ENCODE measurements around the gene SMARCE1.

Gene SMARCE1

DNA sequence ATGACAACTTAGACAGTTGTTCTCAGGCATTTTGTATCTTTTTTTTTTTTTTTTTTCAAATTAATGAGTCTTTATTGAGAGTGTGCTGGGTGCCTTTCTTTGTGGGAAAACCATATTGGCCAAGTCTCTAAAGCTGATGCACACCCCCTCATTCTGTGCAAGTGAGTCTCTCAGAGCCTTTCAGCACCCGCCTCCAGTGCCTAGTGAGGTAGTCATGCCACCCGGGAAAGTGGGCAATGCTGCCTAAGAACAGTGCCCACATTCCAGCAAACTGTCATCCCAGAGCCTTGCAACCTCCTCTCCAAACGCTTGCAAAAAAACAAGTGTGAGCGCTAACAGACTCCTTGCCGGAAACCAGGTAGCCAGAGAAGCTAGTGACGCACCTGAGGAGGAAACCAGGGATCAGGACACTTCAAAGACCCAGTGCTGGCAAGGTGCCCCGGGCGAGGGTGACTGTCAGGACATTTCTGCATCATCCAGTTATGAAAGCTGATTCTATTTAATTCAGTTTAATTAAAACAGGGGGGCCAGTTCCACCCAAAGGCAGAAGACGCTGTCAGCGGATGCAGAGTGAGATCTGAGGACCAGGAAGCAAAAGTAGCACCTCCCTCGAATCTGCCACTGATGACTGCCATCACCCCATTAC, 34.9 kb downstream of the SMARCE1 start:
- Histone ChIP-seq H3K27me3 (ENCODE audit: control insufficient read depth, insufficient read depth, low read length, poor library complexity, severe bottlenecking) (no peaks in the 10 kb centered on the region), H3K4me1 (ENCODE audit: control insufficient read depth, insufficient read depth, low read length) (no peaks in the 10 kb centered on the region), H3K4me3 (ENCODE audit: insufficient read depth, low read depth, low read length) (no peak overlapping the region), H3K27ac (ENCODE audit: insufficient read depth, low read depth, low read length, poor library complexity, severe bottlenecking) (no peak overlapping the region), H3K9me3 (ENCODE audit: control insufficient read depth, low read length) (no peaks in the 10 kb centered on the region), H3K36me3 (ENCODE audit: control insufficient read depth, insufficient read depth, low read length) (no peaks in the 10 kb centered on the region)
- WGBS, 2 experiments, result 89 to 92% methylated on average over 11 of the region's 11 CpGs

DNA sequence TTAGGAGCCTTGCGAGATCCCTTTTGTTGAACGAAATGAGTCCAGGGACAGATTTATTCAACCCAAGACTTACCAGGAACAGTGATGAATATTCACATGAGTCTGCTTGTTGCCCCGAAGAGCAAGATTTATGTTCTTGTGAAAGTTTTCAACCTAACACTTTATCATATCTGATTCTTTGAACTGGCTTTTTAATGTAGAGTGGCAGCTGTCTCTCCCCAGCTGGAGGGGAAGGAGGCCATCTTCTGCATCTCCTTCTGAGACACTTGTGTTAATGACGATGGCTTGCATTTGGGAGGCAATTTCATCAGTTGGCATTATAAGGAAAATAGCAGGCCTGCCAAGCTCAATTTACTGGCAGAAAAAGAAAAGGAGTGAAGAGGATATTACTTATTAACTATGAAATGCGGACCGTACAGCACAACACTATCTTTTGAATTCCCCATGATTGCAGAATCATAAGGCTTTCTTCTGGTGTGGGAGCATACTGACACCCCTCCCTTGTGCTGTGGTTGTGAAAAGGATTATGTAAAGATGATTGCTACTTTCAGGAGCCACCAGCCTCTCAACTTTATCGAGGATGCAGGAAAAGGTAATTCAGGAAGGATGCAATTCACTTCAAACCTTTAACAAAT, 35.7 kb downstream of the SMARCE1 start:
- H3K27ac ChIP-seq (ENCODE audit: insufficient read depth, low read depth, low read length, poor library complexity, severe bottlenecking), result no peak overlapping the region
- H3K27me3 ChIP-seq (ENCODE audit: control insufficient read depth, insufficient read depth, low read length, poor library complexity, severe bottlenecking), result no peaks in the 10 kb centered on the region
- no peaks in the 10 kb centered on the region for H3K4me1 ChIP-seq (ENCODE audit: control insufficient read depth, insufficient read depth, low read length)

DNA sequence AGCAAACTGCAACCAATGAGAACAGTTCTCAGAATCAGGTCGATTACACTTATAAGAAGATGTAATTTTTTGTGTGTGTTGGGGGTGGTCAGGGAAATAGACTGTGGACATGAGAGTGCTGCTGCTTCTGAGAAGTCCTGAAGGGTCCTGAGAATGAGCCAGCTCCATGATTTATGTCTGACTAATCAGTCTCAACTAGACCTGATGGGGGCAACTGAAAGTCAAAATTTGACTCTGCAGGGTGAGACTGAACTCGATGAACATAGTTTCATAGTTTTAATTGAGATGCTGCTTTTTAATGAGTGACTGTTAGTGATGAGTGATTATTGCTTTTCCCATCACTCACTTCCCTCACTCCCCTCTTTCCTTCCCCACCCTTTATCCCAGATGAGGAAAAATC, 37.3 kb downstream of the SMARCE1 start:
- no peaks in the 10 kb centered on the region for H3K9me3 ChIP-seq (ENCODE audit: control insufficient read depth, low read length)
- 89% methylated on average over 2 of the region's 2 CpGs for whole genome bisulfite sequencing, 2 experiments
- H3K27me3 ChIP-seq (ENCODE audit: control insufficient read depth, insufficient read depth, low read length, poor library complexity, severe bottlenecking), result no peaks in the 10 kb centered on the region
- no peak overlapping the region for H3K4me3 ChIP-seq (ENCODE audit: insufficient read depth, low read depth, low read length)
- no peaks in the 10 kb centered on the region for H3K4me1 ChIP-seq (ENCODE audit: control insufficient read depth, insufficient read depth, low read length)
- H3K27ac ChIP-seq (ENCODE audit: insufficient read depth, low read depth, low read length, poor library complexity, severe bottlenecking), result no peak overlapping the region
- no peaks in the 10 kb centered on the region for H3K36me3 ChIP-seq (ENCODE audit: control insufficient read depth, insufficient read depth, low read length)

More for the DNA sequence above, 35.7 kb downstream of the SMARCE1 start:
- Histone ChIP-seq H3K9me3 (ENCODE audit: control insufficient read depth, low read length) (no peaks in the 10 kb centered on the region), H3K4me3 (ENCODE audit: insufficient read depth, low read depth, low read length) (no peak overlapping the region), H3K36me3 (ENCODE audit: control insufficient read depth, insufficient read depth, low read length) (no peaks in the 10 kb centered on the region)
- WGBS, 2 experiments, result 93 to 95% methylated on average over 6 of the region's 7 CpGs

DNA sequence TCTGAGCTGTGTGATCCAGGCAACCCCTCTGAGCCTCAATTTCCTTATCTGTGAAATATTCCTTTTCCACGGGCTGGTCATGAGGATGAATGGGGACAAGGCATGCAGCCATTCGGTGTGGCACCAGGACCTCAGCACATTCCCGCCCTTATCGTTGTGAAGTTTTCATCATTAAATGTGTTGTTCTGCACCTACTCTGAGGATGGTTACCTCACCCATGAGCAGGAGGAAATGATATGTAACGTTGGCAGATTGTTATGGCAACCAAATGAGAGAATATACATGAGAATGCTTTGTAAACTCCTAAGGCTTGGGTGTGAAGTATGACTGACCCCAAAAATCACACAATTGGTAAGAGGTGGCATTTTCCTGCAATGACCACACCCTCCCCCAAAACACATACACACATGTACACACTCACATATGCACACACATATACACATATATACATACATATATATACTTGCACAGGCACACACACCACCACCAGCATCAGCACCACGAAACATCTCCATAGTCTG, 39.5 kb downstream of the SMARCE1 start:
- Histone ChIP-seq H3K36me3 (ENCODE audit: control insufficient read depth, insufficient read depth, low read length) (no peaks in the 10 kb centered on the region), H3K4me3 (ENCODE audit: insufficient read depth, low read depth, low read length) (no peak overlapping the region), H3K4me1 (ENCODE audit: control insufficient read depth, insufficient read depth, low read length) (no peaks in the 10 kb centered on the region), H3K27me3 (ENCODE audit: control insufficient read depth, insufficient read depth, low read length, poor library complexity, severe bottlenecking) (no peaks in the 10 kb centered on the region), H3K9me3 (ENCODE audit: control insufficient read depth, low read length) (no peaks in the 10 kb centered on the region), H3K27ac (ENCODE audit: insufficient read depth, low read depth, low read length, poor library complexity, severe bottlenecking) (no peak overlapping the region)
- whole genome bisulfite sequencing, 2 experiments, result 92 to 93% methylated on average over 6 of the region's 6 CpGs

DNA sequence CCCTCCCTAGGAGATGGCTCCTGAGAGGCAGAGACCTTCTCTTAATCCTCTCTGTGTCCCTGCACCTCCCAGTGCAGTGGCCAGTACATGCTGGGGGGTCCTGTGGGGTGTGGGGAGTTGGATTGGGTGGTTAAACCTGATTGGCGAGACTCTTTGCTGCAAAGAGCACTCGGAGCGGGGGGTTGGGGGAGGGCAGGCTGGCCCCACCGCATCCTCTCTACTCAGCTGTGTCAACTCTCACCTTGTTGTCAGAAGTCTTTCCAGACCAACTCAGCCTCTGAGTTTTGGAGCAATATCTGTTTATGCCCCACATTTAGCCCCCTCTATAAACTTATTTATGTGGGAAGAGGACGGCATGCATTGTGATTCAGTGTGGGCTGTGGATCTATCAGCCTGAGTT, 40.0 kb downstream of the SMARCE1 start:
- no peaks in the 10 kb centered on the region for H3K36me3 ChIP-seq (ENCODE audit: control insufficient read depth, insufficient read depth, low read length)
- WGBS, 2 experiments, result 84 to 93% methylated on average over 5 of the region's 5 CpGs
- no peaks in the 10 kb centered on the region for H3K27me3 ChIP-seq (ENCODE audit: control insufficient read depth, insufficient read depth, low read length, poor library complexity, severe bottlenecking)
- no peaks in the 10 kb centered on the region for H3K9me3 ChIP-seq (ENCODE audit: control insufficient read depth, low read length)
- no peak overlapping the region for H3K27ac ChIP-seq (ENCODE audit: insufficient read depth, low read depth, low read length, poor library complexity, severe bottlenecking)
- H3K4me1 ChIP-seq (ENCODE audit: control insufficient read depth, insufficient read depth, low read length), result no peaks in the 10 kb centered on the region
- H3K4me3 ChIP-seq (ENCODE audit: insufficient read depth, low read depth, low read length), result no peak overlapping the region

DNA sequence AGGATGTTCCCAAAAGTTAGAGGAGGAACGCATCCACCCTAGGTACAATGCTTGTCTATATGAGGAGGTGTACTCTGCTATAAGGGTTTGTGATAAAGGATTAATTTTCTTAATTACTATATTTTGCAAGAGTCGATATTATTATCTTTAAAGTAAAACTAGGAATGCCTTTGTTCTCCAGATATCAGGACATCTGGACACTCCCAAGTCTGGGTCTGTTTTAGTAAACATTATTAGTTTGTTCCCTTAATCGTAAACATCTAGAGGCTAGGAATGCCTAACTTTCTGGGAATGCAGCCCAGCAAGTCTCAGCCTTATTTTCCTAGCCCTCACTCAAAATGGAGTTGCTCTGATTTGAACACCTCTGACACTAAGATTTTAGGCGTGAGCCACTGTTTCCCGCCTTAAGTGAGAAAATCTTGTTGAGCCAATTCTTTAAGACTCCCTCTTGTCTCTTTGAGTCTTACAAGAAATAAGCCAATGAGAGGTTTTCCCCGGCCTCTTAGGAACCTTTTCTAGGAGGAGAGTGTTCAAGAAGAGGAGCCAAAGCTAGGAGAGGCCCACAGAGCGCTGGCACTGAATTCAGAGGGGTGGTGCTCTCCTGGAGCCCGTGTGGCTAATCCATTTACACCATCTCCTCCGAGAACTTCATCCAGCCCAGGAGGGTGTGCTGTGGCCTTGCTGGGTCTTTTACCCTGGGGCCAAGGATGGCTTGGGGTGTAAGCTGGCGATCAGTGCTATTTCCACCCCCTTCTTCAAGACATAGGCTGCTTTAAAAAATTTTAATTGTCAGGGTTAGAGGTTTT, 40.9 kb downstream of the SMARCE1 start:
- WGBS, 2 experiments, result 80 to 81% methylated on average over 10 of the region's 10 CpGs
- no peaks in the 10 kb centered on the region for H3K9me3 ChIP-seq (ENCODE audit: control insufficient read depth, low read length)
- no peaks in the 10 kb centered on the region for H3K4me1 ChIP-seq (ENCODE audit: control insufficient read depth, insufficient read depth, low read length)
- H3K27ac ChIP-seq (ENCODE audit: insufficient read depth, low read depth, low read length, poor library complexity, severe bottlenecking), result no peak overlapping the region
- no peaks in the 10 kb centered on the region for H3K27me3 ChIP-seq (ENCODE audit: control insufficient read depth, insufficient read depth, low read length, poor library complexity, severe bottlenecking)
- H3K36me3 ChIP-seq (ENCODE audit: control insufficient read depth, insufficient read depth, low read length), result no peaks in the 10 kb centered on the region
- H3K4me3 ChIP-seq (ENCODE audit: insufficient read depth, low read depth, low read length), result no peak overlapping the region

DNA sequence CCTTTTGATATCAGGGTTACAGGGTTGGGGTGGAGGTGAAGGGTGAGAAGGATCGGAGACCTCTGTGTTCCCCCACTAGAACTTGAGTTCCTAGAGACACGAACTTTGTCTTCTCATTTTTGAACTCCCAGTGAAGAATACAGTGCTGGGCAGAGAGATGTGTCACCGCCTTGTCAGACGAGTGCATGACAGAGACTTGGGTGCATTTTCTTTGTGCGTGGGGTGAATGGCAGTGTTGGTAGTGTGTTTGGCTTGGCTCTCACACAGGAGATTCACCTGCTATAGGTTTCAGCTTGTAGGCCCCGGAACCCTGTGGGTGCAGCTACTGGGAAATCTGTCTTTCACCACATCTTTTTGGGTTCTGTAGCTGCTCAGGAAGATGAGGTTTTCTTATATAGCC, 42.3 kb downstream of the SMARCE1 start:
- Histone ChIP-seq H3K4me1 (ENCODE audit: control insufficient read depth, insufficient read depth, low read length) (no peaks in the 10 kb centered on the region), H3K27me3 (ENCODE audit: control insufficient read depth, insufficient read depth, low read length, poor library complexity, severe bottlenecking) (no peaks in the 10 kb centered on the region), H3K36me3 (ENCODE audit: control insufficient read depth, insufficient read depth, low read length) (no peaks in the 10 kb centered on the region), H3K27ac (ENCODE audit: insufficient read depth, low read depth, low read length, poor library complexity, severe bottlenecking) (no peak overlapping the region), H3K9me3 (ENCODE audit: control insufficient read depth, low read length) (no peaks in the 10 kb centered on the region), H3K4me3 (ENCODE audit: insufficient read depth, low read depth, low read length) (no peak overlapping the region)
- WGBS, 2 experiments, result 91 to 95% methylated on average over 6 of the region's 6 CpGs

DNA sequence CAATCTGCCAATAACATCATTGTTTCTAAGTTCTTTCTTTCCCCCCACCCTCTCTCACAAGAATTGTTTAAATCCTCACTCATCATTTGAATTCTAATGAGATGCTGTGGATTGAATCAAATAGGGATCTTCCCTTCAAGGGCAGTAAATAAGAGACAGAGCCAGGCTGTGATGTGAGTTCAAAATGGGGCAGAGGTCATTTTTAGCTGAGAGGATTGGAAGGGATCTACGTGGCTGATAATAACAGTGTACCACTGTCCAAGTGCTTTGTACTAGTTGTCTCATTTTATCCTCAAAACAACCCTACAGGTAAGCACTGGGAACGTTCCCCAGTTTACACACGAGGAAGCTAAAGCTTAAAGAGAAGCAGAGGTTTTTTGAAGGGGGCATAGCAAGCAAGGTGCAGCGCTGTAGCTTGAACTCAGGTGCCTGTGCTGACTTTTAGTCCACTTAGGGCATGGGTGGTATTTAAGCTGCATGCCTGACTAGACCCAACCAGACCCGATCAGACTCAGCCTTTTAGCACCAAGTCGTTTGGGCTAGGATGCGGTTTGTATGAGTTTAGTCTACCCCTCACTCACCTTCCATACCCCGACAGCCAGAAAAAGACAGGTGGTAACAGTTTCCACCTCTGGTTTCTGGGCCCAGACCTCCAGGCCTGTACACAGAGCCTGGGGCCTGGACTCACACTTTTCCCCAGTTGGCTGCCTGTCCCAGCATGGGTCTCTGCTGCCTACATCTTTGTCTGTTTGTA, 43.1 kb downstream of the SMARCE1 start:
- Histone ChIP-seq H3K9me3 (ENCODE audit: control insufficient read depth, low read length) (no peaks in the 10 kb centered on the region), H3K4me3 (ENCODE audit: insufficient read depth, low read depth, low read length) (no peak overlapping the region), H3K27ac (ENCODE audit: insufficient read depth, low read depth, low read length, poor library complexity, severe bottlenecking) (no peak overlapping the region), H3K27me3 (ENCODE audit: control insufficient read depth, insufficient read depth, low read length, poor library complexity, severe bottlenecking) (no peaks in the 10 kb centered on the region), H3K4me1 (ENCODE audit: control insufficient read depth, insufficient read depth, low read length) (no peaks in the 10 kb centered on the region), H3K36me3 (ENCODE audit: control insufficient read depth, insufficient read depth, low read length) (no peaks in the 10 kb centered on the region)
- WGBS, 2 experiments, result 89 to 95% methylated on average over 8 of the region's 8 CpGs

DNA sequence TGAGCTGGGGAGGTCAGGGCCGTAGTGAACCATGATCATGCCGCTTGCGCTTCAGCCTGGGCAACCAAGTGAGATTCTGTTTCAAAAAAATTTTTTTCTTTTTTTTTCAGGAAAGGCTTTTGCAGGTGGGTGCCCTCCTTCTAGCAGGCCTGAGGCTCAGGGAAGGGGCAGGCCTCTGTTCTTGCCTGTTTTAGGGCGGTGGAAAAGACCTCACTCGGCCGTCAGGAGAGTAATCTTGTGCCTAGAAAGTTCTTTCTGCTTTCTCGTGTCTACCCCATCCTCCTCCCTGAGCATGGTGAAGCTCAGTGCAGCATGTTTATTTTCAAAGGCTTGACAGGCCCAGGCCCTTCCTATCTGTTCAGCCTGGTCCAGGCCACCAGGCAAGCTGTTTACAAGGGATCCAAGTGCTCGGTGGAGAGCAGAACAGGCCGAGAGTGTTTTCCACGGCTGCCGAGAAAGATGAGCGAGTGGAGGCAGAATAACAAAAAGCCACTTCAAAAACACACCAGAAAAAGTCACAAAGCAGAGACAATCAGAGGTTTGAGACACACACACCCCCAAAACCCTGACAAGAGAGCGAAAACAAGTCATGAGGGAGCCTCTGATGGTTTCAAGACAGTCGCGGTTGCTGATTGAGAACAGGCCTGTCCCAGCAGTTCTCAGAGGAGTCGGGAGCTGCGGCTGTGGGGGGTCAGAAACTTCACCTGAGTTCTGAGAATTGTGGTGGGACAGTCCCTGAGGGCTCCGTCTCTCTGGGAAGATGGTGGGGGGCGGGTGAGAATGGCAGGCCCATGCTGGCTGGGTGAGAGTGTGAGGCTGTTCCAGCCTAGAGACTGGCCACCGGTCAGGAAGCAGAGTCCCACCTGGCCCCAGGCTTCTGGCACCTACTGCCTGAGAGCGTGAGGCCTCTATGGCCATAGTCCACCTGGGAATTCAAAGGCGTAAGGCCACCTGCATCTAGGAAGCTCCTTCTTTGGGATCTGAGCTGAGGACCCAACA, 44.9 kb downstream of the SMARCE1 start:
- no peak overlapping the region for H3K27ac ChIP-seq (ENCODE audit: insufficient read depth, low read depth, low read length, poor library complexity, severe bottlenecking)
- no peaks in the 10 kb centered on the region for H3K4me1 ChIP-seq (ENCODE audit: control insufficient read depth, insufficient read depth, low read length)
- 94 to 95% methylated on average over 22 of the region's 22 CpGs for WGBS, 2 experiments
- H3K36me3 ChIP-seq (ENCODE audit: control insufficient read depth, insufficient read depth, low read length), result no peaks in the 10 kb centered on the region
- H3K4me3 ChIP-seq (ENCODE audit: insufficient read depth, low read depth, low read length), result no peak overlapping the region
- no peaks in the 10 kb centered on the region for H3K27me3 ChIP-seq (ENCODE audit: control insufficient read depth, insufficient read depth, low read length, poor library complexity, severe bottlenecking)
- no peaks in the 10 kb centered on the region for H3K9me3 ChIP-seq (ENCODE audit: control insufficient read depth, low read length)

Measured in ectodermal cell (in vitro differentiated cells).